OCI-LY7 (cell line): ENCODE measurements around the gene SAYSD1. TPM values are rescaled to one million over a fixed set of nuclear protein-coding genes. Genes with fewer than 3 reads are reported as not detected.

Source experiments
- BruUV-seq: library from RNA; stranded (reverse); fragments of 400-500 nt; replicated peaks from 2 replicates; lab custom pipeline; 2021; lab: Mats Ljungman, UMichigan
- CTCF ChIA-PET: fragments of 300-600 bp; sonication (Branson Sonifier 250); formaldehyde crosslinking; loops from one replicate; lab custom pipeline; 2022; ENCODE audit warnings: antibody characterized with exemption; ENCODE audit not compliant: unreplicated experiment; lab: Charles Lee
- POLR2A ChIA-PET: fragments of 300-600 bp; sonication (Branson Sonifier 250); formaldehyde crosslinking; loops from one replicate; lab custom pipeline; 2022; ENCODE audit warnings: antibody characterized with exemption; lab: Charles Lee
- DNase-seq: peaks from one replicate; pipeline ENCODE4 v3.0.0-alpha.2; 2015; ENCODE audit warnings: low spot score
- H2AFZ ChIP-seq: fragments of 200-600 bp; sonication (generic), shearing (Covaris generic); 2 replicates; pipeline ENCODE4 v1.6.1; 2014; ENCODE audit warnings: mild to moderate bottlenecking, antibody characterized with exemption, low read length, moderate library complexity
- H3K27ac ChIP-seq: fragments of 200-600 bp; sonication (generic); 2 replicates; pipeline ENCODE4 v1.5.1; 2014; ENCODE audit warnings: mixed run types, low read depth, mild to moderate bottlenecking, moderate library complexity, low read length, inconsistent platforms; ENCODE audit not compliant: poor library complexity, severe bottlenecking
- H3K36me3 ChIP-seq: fragments of 200-600 bp; sonication (generic); 2 replicates; pipeline ENCODE4 v1.6.1; 2014; ENCODE audit warnings: mild to moderate bottlenecking, antibody characterized with exemption, low read length, moderate library complexity, mixed read lengths; ENCODE audit not compliant: insufficient read depth
- H3K4me1 ChIP-seq: fragments of 200-600 bp; sonication (generic); 2 replicates; pipeline ENCODE4 v1.5.1; 2014; ENCODE audit warnings: mild to moderate bottlenecking, low read length; ENCODE audit not compliant: insufficient read depth, poor library complexity, severe bottlenecking
- H3K4me2 ChIP-seq: fragments of 200-600 bp; sonication (generic); 2 replicates; pipeline ENCODE4 v1.6.1; 2014; ENCODE audit warnings: mild to moderate bottlenecking, low read length
- H3K4me3 ChIP-seq: fragments of 200-600 bp; sonication (generic); 2 replicates; pipeline ENCODE4 v1.5.1; 2014; ENCODE audit warnings: mild to moderate bottlenecking, low read depth, low read length; ENCODE audit not compliant: poor library complexity, severe bottlenecking
- H3K79me2 ChIP-seq: fragments of 200-600 bp; sonication (generic); 2 replicates; pipeline ENCODE4 v1.6.1; 2016; ENCODE audit warnings: low read depth, mild to moderate bottlenecking, low read length, moderate library complexity, mixed read lengths; ENCODE audit not compliant: insufficient read depth
- H3K9me2 ChIP-seq: fragments of 200-600 bp; sonication (generic); 2 replicates; pipeline ENCODE4 v1.6.1; 2016; ENCODE audit warnings: mild to moderate bottlenecking, low read length, mixed read lengths; ENCODE audit not compliant: insufficient read depth
- H3K9me3 ChIP-seq: fragments of 200-600 bp; sonication (generic); 2 replicates; pipeline ENCODE4 v1.6.1; 2014; ENCODE audit warnings: mild to moderate bottlenecking, mixed run types, low read length, mixed read lengths
- H4K20me1 ChIP-seq: fragments of 200-600 bp; sonication (generic); 2 replicates; pipeline ENCODE4 v1.6.1; 2014; ENCODE audit warnings: mild to moderate bottlenecking, antibody characterized with exemption, low read length, moderate library complexity, mixed read lengths; ENCODE audit not compliant: insufficient read depth
- EZH2phosphoT487 ChIP-seq: fragments of 200-600 bp; sonication (generic); IDR thresholded peaks from 2 replicates; pipeline ENCODE4 v1.6.1; 2018; ENCODE audit warnings: low read depth, borderline replicate concordance, mild to moderate bottlenecking, mixed run types, antibody characterized with exemption, low read length, moderate library complexity, mixed read lengths
- intact Hi-C: fragments of 100-400 bp; cut with micrococcal nuclease; formaldehyde crosslinking; loops from one replicate; pipeline ENCODE4 v1.10.0; 2022; ENCODE audit not compliant: unreplicated experiment
- total RNA-seq, 2 experiments: library from RNA; depleted of rRNA in 1 of 2; stranded (reverse); fragments of >200 nt in 1 of 2; shearing (Covaris generic) in 1 of 2; gene quantifications; 2 replicates each; pipeline ENCODE4 v1.2.3, GENCODE V29; 2014 to 2022
- TF ChIP-seq, protein P1 (sequence below): fragments of 200-600 bp; sonication (generic); conservative IDR thresholded peaks from 2 replicates; pipeline ENCODE4 v1.5.1; 2014; ENCODE audit warnings: mild to moderate bottlenecking, antibody characterized with exemption, low read length, moderate library complexity, mixed read lengths

Gene SAYSD1
- total RNA-seq, 2 experiments from 2014 or later: 10.7 to 14.1 TPM

DNA sequence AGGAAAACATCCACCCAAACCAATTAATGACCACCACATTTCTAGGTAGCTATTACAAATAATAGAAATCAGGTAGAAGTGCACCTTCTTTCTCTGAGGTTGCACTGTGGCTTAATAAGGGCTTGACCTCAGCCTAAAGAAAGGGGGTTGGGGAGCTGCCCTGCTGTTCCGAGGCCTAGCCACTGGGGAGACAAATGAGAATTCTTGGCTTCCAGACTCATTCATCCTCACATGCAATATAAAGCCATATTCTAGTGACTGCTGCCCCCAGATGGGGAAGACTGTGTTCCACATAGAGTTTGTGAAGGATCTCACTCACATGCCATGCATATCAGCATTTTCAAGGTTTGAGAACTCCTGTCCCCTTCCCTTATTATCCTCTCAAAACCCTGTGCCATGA, 22.9 kb downstream of the SAYSD1 start:
- no peak overlapping the region for H3K4me3 ChIP-seq
- no peak for DNase-seq
- H3K4me1 ChIP-seq: no peaks in the 10 kb centered on the region
- no peaks in the 10 kb centered on the region for H3K9me2 ChIP-seq
- H3K79me2 ChIP-seq: no peaks in the 10 kb centered on the region
- no peak overlapping the region for H2AFZ ChIP-seq
- no peaks in the 10 kb centered on the region for H3K9me3 ChIP-seq
- no TSS peak for BruUV-seq
- no peaks in the 10 kb centered on the region for H3K36me3 ChIP-seq
- no peaks in the 10 kb centered on the region for H4K20me1 ChIP-seq
- intact Hi-C loops: no loop called here
- H3K4me2 ChIP-seq: no peak overlapping the region
- no peak overlapping the region for H3K27ac ChIP-seq
- ChIA-PET POLR2A (interaction anchor here (0.7 kb wide), 1 partner anchor 1279 kb away, joined by 3 read pairs; no protein-coding TSS in a partner anchor), CTCF (no interaction called here)
- TF ChIP-seq EZH2phosphoT487: no peak
- TF ChIP-seq, protein P1, sequence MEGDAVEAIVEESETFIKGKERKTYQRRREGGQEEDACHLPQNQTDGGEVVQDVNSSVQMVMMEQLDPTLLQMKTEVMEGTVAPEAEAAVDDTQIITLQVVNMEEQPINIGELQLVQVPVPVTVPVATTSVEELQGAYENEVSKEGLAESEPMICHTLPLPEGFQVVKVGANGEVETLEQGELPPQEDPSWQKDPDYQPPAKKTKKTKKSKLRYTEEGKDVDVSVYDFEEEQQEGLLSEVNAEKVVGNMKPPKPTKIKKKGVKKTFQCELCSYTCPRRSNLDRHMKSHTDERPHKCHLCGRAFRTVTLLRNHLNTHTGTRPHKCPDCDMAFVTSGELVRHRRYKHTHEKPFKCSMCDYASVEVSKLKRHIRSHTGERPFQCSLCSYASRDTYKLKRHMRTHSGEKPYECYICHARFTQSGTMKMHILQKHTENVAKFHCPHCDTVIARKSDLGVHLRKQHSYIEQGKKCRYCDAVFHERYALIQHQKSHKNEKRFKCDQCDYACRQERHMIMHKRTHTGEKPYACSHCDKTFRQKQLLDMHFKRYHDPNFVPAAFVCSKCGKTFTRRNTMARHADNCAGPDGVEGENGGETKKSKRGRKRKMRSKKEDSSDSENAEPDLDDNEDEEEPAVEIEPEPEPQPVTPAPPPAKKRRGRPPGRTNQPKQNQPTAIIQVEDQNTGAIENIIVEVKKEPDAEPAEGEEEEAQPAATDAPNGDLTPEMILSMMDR: no peak; the same call in 1 of the 2 replicates

DNA sequence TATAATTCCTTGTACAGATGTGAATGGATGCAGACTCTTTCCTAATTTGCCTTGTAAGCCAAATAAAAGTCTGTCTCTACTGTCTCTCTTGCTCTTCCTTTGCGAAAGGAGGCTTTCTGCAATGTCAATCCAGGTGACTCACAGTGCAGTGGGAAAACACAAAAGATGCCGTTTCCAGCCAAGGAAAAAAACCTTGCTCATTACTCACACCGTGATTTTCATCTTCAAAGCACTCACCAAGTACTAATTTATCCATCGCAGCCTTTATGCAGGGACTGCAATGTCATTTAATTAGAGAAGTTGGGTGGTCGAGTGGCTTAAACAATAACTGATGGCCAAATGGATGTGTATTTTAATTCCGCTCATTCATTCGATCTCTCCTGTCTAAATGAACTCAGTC, 23.8 kb downstream of the SAYSD1 start:
- H3K4me3 ChIP-seq: no peak overlapping the region
- CTCF ChIA-PET: no interaction called here

DNA sequence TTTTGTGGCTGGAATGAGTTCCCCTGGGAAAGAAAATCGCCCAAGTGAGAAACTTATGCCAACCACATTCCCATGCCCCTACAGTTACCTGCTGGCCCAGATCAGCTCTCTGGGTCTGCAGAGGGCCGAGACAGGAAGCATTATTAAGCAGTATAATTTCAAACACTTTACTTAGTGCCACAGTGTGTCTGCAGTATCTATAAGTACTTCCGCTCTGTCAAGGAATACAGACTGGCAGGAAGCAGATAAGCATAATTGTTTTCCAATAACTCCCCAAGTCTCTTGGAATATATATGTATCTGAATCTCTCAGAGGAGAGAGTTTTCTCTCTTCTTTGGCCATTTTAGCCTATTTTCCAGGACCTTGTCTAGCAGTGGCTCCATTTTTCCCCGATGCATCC, 24.9 kb downstream of the SAYSD1 start:
- Histone ChIP-seq H3K9me3 (no peaks in the 10 kb centered on the region), H2AFZ (no peak overlapping the region), H3K9me2 (no peaks in the 10 kb centered on the region), H4K20me1 (no peaks in the 10 kb centered on the region), H3K4me3 (no peak overlapping the region), H3K4me2 (no peak overlapping the region), H3K36me3 (no peaks in the 10 kb centered on the region), H3K4me1 (no peaks in the 10 kb centered on the region), H3K27ac (no peak overlapping the region), H3K79me2 (no peaks in the 10 kb centered on the region)
- BruUV-seq: no TSS peak
- TF ChIP-seq, protein P1: no peak
- no peak for TF ChIP-seq EZH2phosphoT487
- no peak for DNase-seq
- intact Hi-C loops: no loop called here
- CTCF ChIA-PET: no interaction called here
- POLR2A ChIA-PET: interaction anchor here (0.6 kb wide), 1 partner anchor 10 kb away, joined by 3 read pairs; no protein-coding TSS in a partner anchor

More for the DNA sequence above, 23.8 kb downstream of the SAYSD1 start:
- H3K36me3 ChIP-seq: no peaks in the 10 kb centered on the region
- H3K4me1 ChIP-seq: no peaks in the 10 kb centered on the region
- DNase-seq: no peak
- H3K9me2 ChIP-seq: no peaks in the 10 kb centered on the region
- H3K79me2 ChIP-seq: no peaks in the 10 kb centered on the region
- H3K9me3 ChIP-seq: no peaks in the 10 kb centered on the region
- no peak overlapping the region for H3K27ac ChIP-seq
- no peaks in the 10 kb centered on the region for H4K20me1 ChIP-seq
- POLR2A ChIA-PET: interaction anchor here (0.7 kb wide), 1 partner anchor 1280 kb away, joined by 3 read pairs; no protein-coding TSS in a partner anchor
- H3K4me2 ChIP-seq: no peak overlapping the region
- intact Hi-C loops: no loop called here
- no peak for TF ChIP-seq EZH2phosphoT487
- H2AFZ ChIP-seq: no peak overlapping the region
- no TSS peak for BruUV-seq
